OCI-LY3 (cell line): ENCODE measurements around the gene ILDR2.

Source experiments
- H2AFZ ChIP-seq: fragments of 200-600, 300-600 bp; shearing (Covaris generic); 2 replicates; pipeline ENCODE4 v1.6.0; 2014; ENCODE audit warnings: antibody characterized with exemption, low read depth, low read length
- H3K27ac ChIP-seq: fragments of 200-600, 300-600 bp; sonication (generic); 2 replicates; pipeline ENCODE4 v1.5.1; 2014; ENCODE audit warnings: mild to moderate bottlenecking, low read length, moderate library complexity, mixed read lengths
- H3K27me3 ChIP-seq: fragments of 200-600, 300-600 bp; sonication (generic); 2 replicates; pipeline ENCODE4 v1.6.1; 2014; ENCODE audit warnings: low read depth, low read length, mixed read lengths
- H3K36me3 ChIP-seq: fragments of 200-600, 300-600 bp; sonication (generic); replicated peaks from 2 replicates; pipeline ENCODE3; 2014; ENCODE audit warnings: low read depth, low read length, mixed read lengths
- H3K4me1 ChIP-seq: fragments of 300-600, 200-600 bp; sonication (generic); 2 replicates; pipeline ENCODE4 v1.6.1; 2014; ENCODE audit warnings: low read length, mixed read lengths
- H3K4me2 ChIP-seq: fragments of 200-600, 300-600 bp; sonication (generic); 2 replicates; pipeline ENCODE4 v1.6.1; 2014; ENCODE audit warnings: low read length, mixed read lengths
- H3K4me3 ChIP-seq: fragments of 300-600, 200-600 bp; sonication (generic); 2 replicates; pipeline ENCODE4 v1.5.1; 2014; ENCODE audit warnings: antibody characterized with exemption, mild to moderate bottlenecking, low read length, moderate library complexity
- H3K79me2 ChIP-seq: fragments of 300-600, 200-600 bp; shearing (Covaris generic); 2 replicates; pipeline ENCODE4 v1.6.1; 2014; ENCODE audit warnings: mild to moderate bottlenecking, low read length, mixed read lengths
- H3K9ac ChIP-seq: fragments of 300-600, 200-600 bp; shearing (Covaris generic); 2 replicates; pipeline ENCODE4 v1.6.0; 2014; ENCODE audit warnings: mild to moderate bottlenecking, low read length, moderate library complexity
- H3K9me3 ChIP-seq: fragments of 200-600, 300-600 bp; shearing (Covaris generic); 2 replicates; pipeline ENCODE4 v1.6.1; 2014; ENCODE audit warnings: low read length, mixed read lengths; ENCODE audit not compliant: insufficient read depth
- H4K20me1 ChIP-seq: fragments of 200-600, 300-600 bp; sonication (generic); 2 replicates; pipeline ENCODE4 v1.6.1; 2016; ENCODE audit warnings: low read length, mixed read lengths; ENCODE audit not compliant: insufficient read depth
- EZH2phosphoT487 ChIP-seq: fragments of 200-600 bp; shearing (Covaris generic); IDR thresholded peaks from 2 replicates; pipeline ENCODE4 v1.6.1; 2018; ENCODE audit warnings: antibody characterized with exemption, mixed run types, low read depth
- TF ChIP-seq, protein P1 (sequence below): fragments of 200-600, 300-600 bp; sonication (generic); IDR thresholded peaks from 2 replicates; pipeline ENCODE4 v1.5.1; 2014; ENCODE audit warnings: antibody characterized with exemption, low read length, low read depth

The ILDR2 gene

GRCh38 chr1:166947398-166948043, 27.8 kb downstream of the ILDR2 start:
- H3K4me3 ChIP-seq: no peak overlapping the region
- H3K9me3 ChIP-seq: no peaks in the 10 kb centered on the region
- no peaks in the 10 kb centered on the region for H3K36me3 ChIP-seq
- no peaks in the 10 kb centered on the region for H3K79me2 ChIP-seq
- no peak overlapping the region for H2AFZ ChIP-seq
- H3K27me3 ChIP-seq: no peaks in the 10 kb centered on the region
- H3K4me1 ChIP-seq: no peaks in the 10 kb centered on the region
- H3K27ac ChIP-seq: no peak overlapping the region
- H3K4me2 ChIP-seq: no peak overlapping the region
- no peak for TF ChIP-seq EZH2phosphoT487
- TF ChIP-seq, protein P1, sequence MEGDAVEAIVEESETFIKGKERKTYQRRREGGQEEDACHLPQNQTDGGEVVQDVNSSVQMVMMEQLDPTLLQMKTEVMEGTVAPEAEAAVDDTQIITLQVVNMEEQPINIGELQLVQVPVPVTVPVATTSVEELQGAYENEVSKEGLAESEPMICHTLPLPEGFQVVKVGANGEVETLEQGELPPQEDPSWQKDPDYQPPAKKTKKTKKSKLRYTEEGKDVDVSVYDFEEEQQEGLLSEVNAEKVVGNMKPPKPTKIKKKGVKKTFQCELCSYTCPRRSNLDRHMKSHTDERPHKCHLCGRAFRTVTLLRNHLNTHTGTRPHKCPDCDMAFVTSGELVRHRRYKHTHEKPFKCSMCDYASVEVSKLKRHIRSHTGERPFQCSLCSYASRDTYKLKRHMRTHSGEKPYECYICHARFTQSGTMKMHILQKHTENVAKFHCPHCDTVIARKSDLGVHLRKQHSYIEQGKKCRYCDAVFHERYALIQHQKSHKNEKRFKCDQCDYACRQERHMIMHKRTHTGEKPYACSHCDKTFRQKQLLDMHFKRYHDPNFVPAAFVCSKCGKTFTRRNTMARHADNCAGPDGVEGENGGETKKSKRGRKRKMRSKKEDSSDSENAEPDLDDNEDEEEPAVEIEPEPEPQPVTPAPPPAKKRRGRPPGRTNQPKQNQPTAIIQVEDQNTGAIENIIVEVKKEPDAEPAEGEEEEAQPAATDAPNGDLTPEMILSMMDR: no peak
- H3K9ac ChIP-seq: no peak overlapping the region
- no peaks in the 10 kb centered on the region for H4K20me1 ChIP-seq

GRCh38 chr1:166944186-166944967, 31.0 kb downstream of the ILDR2 start:
- Histone ChIP-seq H3K27me3 (no peaks in the 10 kb centered on the region), H3K79me2 (no peaks in the 10 kb centered on the region), H3K4me3 (no peak overlapping the region), H4K20me1 (no peaks in the 10 kb centered on the region), H3K4me2 (no peak overlapping the region), H3K9ac (no peak overlapping the region), H3K27ac (no peak overlapping the region), H3K36me3 (no peaks in the 10 kb centered on the region), H3K9me3 (no peaks in the 10 kb centered on the region), H3K4me1 (no peaks in the 10 kb centered on the region), H2AFZ (no peak overlapping the region)
- TF ChIP-seq EZH2phosphoT487: no peak
- TF ChIP-seq, protein P1: no peak

GRCh38 chr1:166939741-166940375, 35.5 kb downstream of the ILDR2 start:
- TF ChIP-seq, protein P1: no peak
- no peak for TF ChIP-seq EZH2phosphoT487
- H4K20me1 ChIP-seq: no peaks in the 10 kb centered on the region
- no peaks in the 10 kb centered on the region for H3K79me2 ChIP-seq
- H3K4me2 ChIP-seq: no peak overlapping the region
- no peak overlapping the region for H3K9ac ChIP-seq
- H3K27me3 ChIP-seq: no peaks in the 10 kb centered on the region
- H3K4me1 ChIP-seq: no peaks in the 10 kb centered on the region
- H3K9me3 ChIP-seq: no peaks in the 10 kb centered on the region
- no peak overlapping the region for H3K27ac ChIP-seq
- no peak overlapping the region for H3K4me3 ChIP-seq
- no peak overlapping the region for H2AFZ ChIP-seq
- H3K36me3 ChIP-seq: no peaks in the 10 kb centered on the region

- H3K79me2 ChIP-seq: no peaks in the 10 kb centered on the region
- no peaks in the 10 kb centered on the region for H3K36me3 ChIP-seq
- no peak overlapping the region for H3K4me3 ChIP-seq
- no peaks in the 10 kb centered on the region for H3K27me3 ChIP-seq
- H4K20me1 ChIP-seq: no peaks in the 10 kb centered on the region
- TF ChIP-seq, protein P1: no peak
- no peak for TF ChIP-seq EZH2phosphoT487
- H3K9me3 ChIP-seq: no peaks in the 10 kb centered on the region
- H3K4me1 ChIP-seq: peaks cover 11% of the 10 kb centered on the region
- H3K27ac ChIP-seq: no peak overlapping the region
- H3K4me2 ChIP-seq: no peak overlapping the region
- H2AFZ ChIP-seq: no peak overlapping the region
- H3K9ac ChIP-seq: no peak overlapping the region
Measured at GRCh38 chr1:166937962-166938361, 37.4 kb downstream of the ILDR2 start.
